Neural cell (in vitro differentiated cells): ENCODE measurements around the gene FAM217A.

Experiments used
- CTCF ChIP-seq: fragments of 450-650 bp; IDR thresholded peaks from 2 replicates; pipeline ENCODE4 v1.5.1; 2014; ENCODE audit warnings: antibody characterized with exemption, mild to moderate bottlenecking, moderate library complexity; ENCODE audit not compliant: poor library complexity, severe bottlenecking
- EP300 ChIP-seq: fragments of 450-650 bp; conservative IDR thresholded peaks from 2 replicates; pipeline ENCODE4 v1.6.1; 2014; ENCODE audit warnings: antibody characterized with exemption, mild to moderate bottlenecking, moderate library complexity; ENCODE audit not compliant: poor library complexity, severe bottlenecking
- EZH2 ChIP-seq: fragments of 200-600, 300-800 bp; shearing (Covaris generic), sonication (generic); IDR thresholded peaks from 2 replicates; pipeline ENCODE4 v1.6.1; 2014; ENCODE audit warnings: antibody characterized with exemption, low read length, borderline replicate concordance, mild to moderate bottlenecking; ENCODE audit not compliant: insufficient read depth, poor library complexity, severe bottlenecking
- MXI1 ChIP-seq: fragments of 450-650 bp; conservative IDR thresholded peaks from 2 replicates; pipeline ENCODE4 v1.6.1; 2014; ENCODE audit warnings: antibody characterized with exemption, mild to moderate bottlenecking; ENCODE audit not compliant: poor library complexity, severe bottlenecking
- POLR2AphosphoS5 ChIP-seq: IDR thresholded peaks from 2 replicates; pipeline ENCODE4 v1.6.1; 2012
- RAD21 ChIP-seq: fragments of 450-650 bp; conservative IDR thresholded peaks from 2 replicates; pipeline ENCODE4 v1.6.1; 2014; ENCODE audit warnings: antibody characterized with exemption, mild to moderate bottlenecking, moderate library complexity
- REST ChIP-seq: IDR thresholded peaks from 2 replicates; pipeline ENCODE4 v1.6.1; 2012; ENCODE audit warnings: borderline replicate concordance
- TAF1 ChIP-seq: IDR thresholded peaks from 2 replicates; pipeline ENCODE4 v1.6.1; 2012; ENCODE audit warnings: low read depth

DNA sequence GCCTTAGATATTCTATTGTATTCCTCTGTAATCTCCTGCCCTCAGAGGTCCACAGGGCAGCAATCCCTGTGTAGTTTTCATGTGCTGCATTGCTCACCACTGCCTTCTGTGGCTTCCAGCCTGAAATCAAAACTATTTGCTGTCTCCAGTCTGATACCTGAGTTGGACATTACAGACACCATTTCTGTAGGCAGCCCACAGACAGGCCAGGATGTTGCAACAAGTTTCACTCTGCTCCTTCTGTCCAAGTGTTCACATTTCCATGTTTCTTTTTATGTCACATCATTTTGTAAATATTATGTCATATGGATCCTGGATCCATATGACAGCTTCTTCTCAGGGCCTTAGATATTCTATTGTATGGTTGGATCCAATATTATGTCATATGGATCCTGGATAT is 34.7 kb upstream of the FAM217A start:
- TF ChIP-seq CTCF = no peak
- TF ChIP-seq EZH2 = no peak
- TF ChIP-seq TAF1 = no peak
- no peak for TF ChIP-seq EP300
- TF ChIP-seq POLR2AphosphoS5 = peak; percentile 10
- TF ChIP-seq REST = no peak
- no peak for TF ChIP-seq RAD21
- no peak for TF ChIP-seq MXI1
